Adrenal gland (tissue), 12 donors: ENCODE measurements around the gene CCDC24. TPM values are rescaled to one million over a fixed set of nuclear protein-coding genes. Genes with fewer than 3 reads are reported as not detected.

Experiments
- DNase-seq, 7 donors: peaks; one replicate each; pipeline ENCODE4 v3.0.0-alpha.2; 2019 to 2020
- H3K27ac ChIP-seq, 5 donors: fragments of 200-600 bp; sonication (generic) in 4 of 5; 1 replicate in 3 of 5; 2 replicates in 2 of 5; pipeline versions ENCODE4 v1.5.1 to v1.8.0; 2016 to 2020; ENCODE audit warnings: mild to moderate bottlenecking in 1 of 5
- H3K27me3 ChIP-seq: fragments of 200-600 bp; 2 replicates; pipeline ENCODE4 v1.8.0; 2021
- H3K36me3 ChIP-seq, 2 donors: fragments of 200-600 bp; replicated peaks in 1 of 2; 1 replicate in 1 of 2; 2 replicates in 1 of 2; pipeline versions ENCODE4 v1.5.1 to v1.8.0; 2018 to 2022
- H3K4me1 ChIP-seq, 2 donors: fragments of 200-600 bp; replicated peaks in 1 of 2; 1 replicate in 1 of 2; 2 replicates in 1 of 2; pipeline versions ENCODE4 v1.5.1 to v1.8.0; 2018 to 2021
- H3K4me3 ChIP-seq, 4 donors: fragments of 200-600 bp; sonication (generic) in 3 of 4; one replicate each; pipeline ENCODE4 v1.5.1; 2016 to 2018
- H3K9me3 ChIP-seq, 3 donors: fragments of 200-600 bp; sonication (generic) in 1 of 3; replicated peaks in 1 of 3; 1 replicate in 2 of 3; 2 replicates in 1 of 3; pipeline versions ENCODE4 v1.5.1 to v1.8.0; 2016 to 2021
- POLR2A ChIP-seq, 2 donors: fragments of 450-650 bp; IDR thresholded peaks; one replicate each; pipeline ENCODE4 v1.6.1; 2017; ENCODE audit warnings: antibody characterized with exemption in 2 of 2, mild to moderate bottlenecking in 2 of 2, moderate library complexity in 1 of 2
- WGBS, 4 donors: extraction: QIAGEN DNeasy Blood & Tissue Kit in 2 of 4; methylation state at CpG; one replicate each; pipeline versions ENCODE4 v1.1.5 to v1.1.7; 2013 to 2017; 5-methylcytosine and 5-hydroxymethylcytosine counted together
- intact Hi-C, 2 donors: fragments of 100-400 bp; cut with DNase I; formaldehyde crosslinking; loops; one replicate each; pipeline versions ENCODE4 v1.14.1 to v1.15.0; 2022 to 2023
- polyA plus RNA-seq, 3 donors: library from polyadenylated mRNA; stranded (reverse); fragments of 200-250 nt in 2 of 3; fragments of 350-450 nt in 1 of 3; fragmentation: Illumina TruSeq in 1 of 3; extraction: RNeasy Lipid Tissue Mini Kit (QIAGEN cat#74804) in 1 of 3; gene quantifications; one replicate each; pipeline ENCODE4 v1.2.3, GENCODE V29; 2013 to 2014
- total RNA-seq, 9 donors: library from RNA; depleted of rRNA in 4 of 9; stranded (reverse); fragments of >200 nt in 4 of 9; fragments of 120-200 nt in 1 of 9; fragmentation: NEBNext Ultra II Directional in 1 of 9; extraction: Animal tissue kit (Norgen Biotek cat#: 25700) in 1 of 9; gene quantifications; one replicate each; pipeline versions ENCODE4 v1.1.0 to v1.2.4, GENCODE V29; 2013 to 2023
- TF ChIP-seq, protein P1 (sequence below), 6 experiments: fragments of 450-650 bp in 4 of 6; fragments of 200-600 bp in 2 of 6; sonication (generic) in 1 of 6; IDR thresholded peaks; 1 replicate in 5 of 6; 2 replicates in 1 of 6; pipeline versions ENCODE4 v1.5.1 to v1.8.0; 2016 to 2021; ENCODE audit warnings: antibody characterized with exemption in 6 of 6, mild to moderate bottlenecking in 2 of 6, moderate library complexity in 1 of 6
- donor health status: healthy with polysubstance abuse.
- donor health status: Bipolar disorder and iron deficiency.
- donor health status: DM: yes; HTN: yes; CAD: no.
- donor health status: DM: no; HTN: no; CAD: no.
- donor health status: DM: no; HTN: no; CAD: no.
- donor health status: DM: yes; HTN: yes; CAD: no.

CCDC24 gene
- total and polyA plus RNA-seq, 12 donors: 3.1 to 53.5 (median 11.7) TPM

DNA sequence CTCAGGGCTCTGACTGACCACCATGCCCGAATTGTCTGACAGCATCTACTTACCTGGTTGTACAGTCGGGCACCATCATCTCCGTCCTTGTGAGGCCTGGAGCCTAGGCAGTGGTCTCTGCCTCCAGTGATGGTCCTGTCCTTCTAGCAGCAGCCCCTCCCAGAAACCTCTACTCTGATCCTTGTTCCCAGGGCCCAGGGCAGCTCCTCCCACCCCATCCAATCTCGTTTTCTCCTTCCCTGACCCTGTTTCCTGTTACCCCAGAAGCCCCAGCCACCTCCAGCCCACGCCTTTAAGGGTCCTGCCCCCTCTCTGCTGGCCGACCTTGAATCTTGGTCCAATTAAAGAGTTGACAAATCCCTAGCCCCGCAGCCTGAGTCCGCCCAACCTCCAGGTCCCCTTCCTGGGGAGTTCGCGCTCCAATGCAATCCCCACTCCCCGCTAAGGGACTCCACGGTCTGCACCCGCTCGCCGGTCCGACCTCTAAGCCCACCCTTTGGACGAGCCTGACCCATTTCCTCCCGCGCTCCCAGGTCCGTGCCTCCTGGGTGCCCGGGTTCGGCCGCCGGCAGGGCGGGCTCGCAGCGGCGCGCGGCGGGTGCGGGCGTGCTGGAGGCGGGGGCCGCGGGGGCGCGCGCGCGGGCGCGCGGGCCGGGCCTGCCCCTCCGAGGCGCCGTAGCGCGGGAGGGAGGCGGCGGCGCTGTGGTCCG, 12.7 kb upstream of the CCDC24 start, which contains the start of gene B4GALT2:
Gene B4GALT2, plus strand, starts transcription at position 660 of the 710 bp plus-strand sequence. CDS start 1,951 bp downstream, outside the sequence.
- 6 to 17% (median 10%) methylated on average over 14 to 54 of the region's 54 CpGs for WGBS, 4 donors
- Histone ChIP-seq H3K27ac (peak within 1 kb of the TSS in 1 of 5 donors; percentile 31), H3K36me3 (peaks cover 0 to 20% of the 10 kb centered on the region in 2 donors), H3K4me3 (peak within 1 kb of the TSS in 2 of 4 donors; percentile 72 to 88), H3K27me3 (no peaks in the 10 kb centered on the region), H3K9me3 (no peaks in the 10 kb centered on the region), H3K4me1 (peaks cover 18 to 46% of the 10 kb centered on the region in 2 donors)
- TF ChIP-seq, protein P1, sequence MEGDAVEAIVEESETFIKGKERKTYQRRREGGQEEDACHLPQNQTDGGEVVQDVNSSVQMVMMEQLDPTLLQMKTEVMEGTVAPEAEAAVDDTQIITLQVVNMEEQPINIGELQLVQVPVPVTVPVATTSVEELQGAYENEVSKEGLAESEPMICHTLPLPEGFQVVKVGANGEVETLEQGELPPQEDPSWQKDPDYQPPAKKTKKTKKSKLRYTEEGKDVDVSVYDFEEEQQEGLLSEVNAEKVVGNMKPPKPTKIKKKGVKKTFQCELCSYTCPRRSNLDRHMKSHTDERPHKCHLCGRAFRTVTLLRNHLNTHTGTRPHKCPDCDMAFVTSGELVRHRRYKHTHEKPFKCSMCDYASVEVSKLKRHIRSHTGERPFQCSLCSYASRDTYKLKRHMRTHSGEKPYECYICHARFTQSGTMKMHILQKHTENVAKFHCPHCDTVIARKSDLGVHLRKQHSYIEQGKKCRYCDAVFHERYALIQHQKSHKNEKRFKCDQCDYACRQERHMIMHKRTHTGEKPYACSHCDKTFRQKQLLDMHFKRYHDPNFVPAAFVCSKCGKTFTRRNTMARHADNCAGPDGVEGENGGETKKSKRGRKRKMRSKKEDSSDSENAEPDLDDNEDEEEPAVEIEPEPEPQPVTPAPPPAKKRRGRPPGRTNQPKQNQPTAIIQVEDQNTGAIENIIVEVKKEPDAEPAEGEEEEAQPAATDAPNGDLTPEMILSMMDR (IDR thresholded peaks at IDR 0.05): no peak
- no peak for TF ChIP-seq POLR2A (IDR thresholded peaks at IDR 0.05)
- intact Hi-C loops: no loop called here
- peak in 3 of 7 donors; percentile 29 to 50 (median 33) for DNase-seq

DNA sequence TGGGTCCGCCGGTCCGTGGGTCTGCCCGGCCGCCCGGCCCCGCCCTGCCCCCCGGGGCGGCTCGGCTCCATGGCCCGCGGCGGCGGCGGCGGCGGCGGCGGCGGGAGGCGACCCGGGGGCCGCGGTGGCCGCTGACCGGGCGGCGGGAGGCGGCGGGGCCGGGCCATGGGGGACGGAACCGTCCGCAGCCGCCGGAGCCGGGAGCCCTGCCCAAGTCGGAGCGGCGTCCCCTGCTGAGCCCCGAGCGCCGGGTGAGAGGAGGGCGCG, 12.2 kb upstream of the CCDC24 start:
- Histone ChIP-seq H3K4me1 (peaks cover 18 to 41% of the 10 kb centered on the region in 2 donors), H3K27me3 (no peaks in the 10 kb centered on the region), H3K27ac (peak overlapping the region in 1 of 5 donors; percentile 26), H3K36me3 (peaks cover 0 to 20% of the 10 kb centered on the region in 2 donors), H3K4me3 (peak overlapping the region in 2 of 4 donors; percentile 72 to 88), H3K9me3 (no peaks in the 10 kb centered on the region)
- WGBS, 4 donors: 0 to 1% (median 0%) methylated on average over 4 to 32 of the region's 45 CpGs; no CpG with 5 or more reads in 1 of the 4 donors
- no peak for TF ChIP-seq POLR2A (IDR thresholded peaks at IDR 0.05)
- TF ChIP-seq, protein P1 (IDR thresholded peaks at IDR 0.05): no peak
- no peak for DNase-seq
- intact Hi-C loops: no loop called here

DNA sequence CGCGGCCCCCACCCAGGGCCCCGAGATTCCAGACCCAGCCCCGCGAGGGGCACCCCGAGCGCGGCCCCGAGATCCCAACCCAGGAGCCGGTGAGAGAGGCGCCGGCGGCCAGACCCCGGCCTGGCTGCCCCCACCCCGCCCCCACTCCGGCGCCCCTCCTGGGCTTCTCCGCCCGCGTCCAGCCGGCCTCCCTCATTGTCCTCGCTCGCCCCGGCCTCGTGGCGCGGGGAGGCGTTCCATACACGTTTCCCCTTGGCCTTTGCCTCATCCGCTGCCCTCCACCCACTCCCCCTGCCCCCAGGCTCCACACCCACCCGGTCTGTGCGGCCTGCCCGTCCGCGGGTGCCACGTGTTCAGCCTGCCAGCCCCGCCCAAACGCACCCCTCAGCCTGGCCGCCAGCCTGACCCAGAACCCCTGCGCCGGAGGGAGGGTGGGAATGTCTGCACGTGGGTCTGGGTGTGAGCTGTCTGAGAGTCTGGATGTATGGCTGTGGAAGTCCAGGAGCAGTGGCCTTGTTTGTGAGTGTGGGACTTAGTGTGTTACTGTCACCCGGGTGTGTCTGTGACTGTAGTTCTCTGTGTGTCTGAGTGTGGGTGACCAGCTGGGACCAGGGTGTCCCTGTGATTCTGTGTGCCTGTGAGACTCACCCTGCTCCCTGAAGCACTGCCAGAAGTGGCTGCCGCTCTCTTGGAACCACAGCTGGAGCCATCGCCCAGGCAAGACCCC, 11.7 kb upstream of the CCDC24 start:
- WGBS, 4 donors: 0 to 3% (median 2%) methylated on average over 1 to 45 of the region's 45 CpGs

More for the DNA sequence above, 11.7 kb upstream of the CCDC24 start:
- Histone ChIP-seq H3K36me3 (peaks cover 0 to 20% of the 10 kb centered on the region in 2 donors), H3K27ac (peak overlapping the region in 1 of 5 donors; percentile 26), H3K9me3 (no peaks in the 10 kb centered on the region), H3K4me1 (peaks cover 18 to 40% of the 10 kb centered on the region in 2 donors), H3K4me3 (peak overlapping the region in 2 of 4 donors; percentile 72 to 88), H3K27me3 (no peaks in the 10 kb centered on the region)
- TF ChIP-seq, protein P1 (IDR thresholded peaks at IDR 0.05): no peak
- no peak for TF ChIP-seq POLR2A (IDR thresholded peaks at IDR 0.05)
- DNase-seq: peak; percentile 49 to 70 (median 56)
- intact Hi-C loops: no loop called here
